Measurements from ENCODE around the gene STK38L. TPM values are rescaled to one million over a fixed set of nuclear protein-coding genes. Genes with fewer than 3 reads are reported as not detected.

Gene STK38L
- total RNA-seq, 1 donor from 2014 or later, result 36.0 TPM

DNA sequence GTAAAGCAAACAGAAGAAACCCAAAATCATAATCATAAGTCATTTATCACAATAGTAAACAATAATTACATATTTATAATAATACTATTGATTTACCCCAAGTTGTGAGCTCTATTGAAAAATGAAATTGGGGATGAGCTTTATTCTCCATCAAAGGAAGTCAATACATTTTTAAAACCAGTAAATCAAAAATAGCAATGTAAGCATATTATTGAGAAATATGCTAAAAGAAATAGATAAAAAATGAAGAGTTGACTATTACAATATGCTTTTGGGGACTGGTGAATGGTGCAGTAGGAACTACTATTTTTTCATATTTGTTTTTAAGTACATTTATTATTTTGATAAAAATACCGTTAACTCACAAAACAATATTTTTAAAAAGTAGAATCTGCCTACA, 31.2 kb upstream of the STK38L start:
- H3K4me1 ChIP-seq, result no peaks in the 10 kb centered on the region
- ATAC-seq (no peak), DNase-seq (no peak)
- H3K9me3 ChIP-seq, result no peaks in the 10 kb centered on the region
- TF ChIP-seq, protein P1, sequence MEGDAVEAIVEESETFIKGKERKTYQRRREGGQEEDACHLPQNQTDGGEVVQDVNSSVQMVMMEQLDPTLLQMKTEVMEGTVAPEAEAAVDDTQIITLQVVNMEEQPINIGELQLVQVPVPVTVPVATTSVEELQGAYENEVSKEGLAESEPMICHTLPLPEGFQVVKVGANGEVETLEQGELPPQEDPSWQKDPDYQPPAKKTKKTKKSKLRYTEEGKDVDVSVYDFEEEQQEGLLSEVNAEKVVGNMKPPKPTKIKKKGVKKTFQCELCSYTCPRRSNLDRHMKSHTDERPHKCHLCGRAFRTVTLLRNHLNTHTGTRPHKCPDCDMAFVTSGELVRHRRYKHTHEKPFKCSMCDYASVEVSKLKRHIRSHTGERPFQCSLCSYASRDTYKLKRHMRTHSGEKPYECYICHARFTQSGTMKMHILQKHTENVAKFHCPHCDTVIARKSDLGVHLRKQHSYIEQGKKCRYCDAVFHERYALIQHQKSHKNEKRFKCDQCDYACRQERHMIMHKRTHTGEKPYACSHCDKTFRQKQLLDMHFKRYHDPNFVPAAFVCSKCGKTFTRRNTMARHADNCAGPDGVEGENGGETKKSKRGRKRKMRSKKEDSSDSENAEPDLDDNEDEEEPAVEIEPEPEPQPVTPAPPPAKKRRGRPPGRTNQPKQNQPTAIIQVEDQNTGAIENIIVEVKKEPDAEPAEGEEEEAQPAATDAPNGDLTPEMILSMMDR (IDR thresholded peaks at IDR 0.05), result no peak
- no peak overlapping the region for H3K27ac ChIP-seq
- intact Hi-C loops (cut with DNase I), result no loop called here
- no peaks in the 10 kb centered on the region for H3K27me3 ChIP-seq
- no peak overlapping the region for H3K4me3 ChIP-seq
- H3K36me3 ChIP-seq, result no peaks in the 10 kb centered on the region

DNA sequence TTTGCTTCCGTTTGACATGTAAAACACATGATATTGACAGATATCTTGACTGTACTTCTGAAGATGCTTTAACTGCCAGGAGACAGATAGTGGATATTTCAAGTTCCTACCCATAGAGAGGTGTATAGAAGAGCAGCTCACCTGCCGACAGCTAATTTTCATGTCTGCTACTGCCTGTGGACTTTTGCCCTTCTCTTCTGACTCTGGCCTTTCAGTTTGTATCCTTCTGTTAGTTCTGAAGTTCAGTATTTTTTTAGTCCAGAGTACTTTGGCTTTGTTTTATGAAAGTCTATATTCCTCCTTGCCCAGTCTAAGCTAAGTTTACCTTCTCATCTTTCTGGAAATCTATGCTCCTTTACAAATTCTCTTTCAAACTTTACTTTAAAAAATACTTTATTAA, 30.8 kb upstream of the STK38L start:
- no peaks in the 10 kb centered on the region for H3K9me3 ChIP-seq
- no peaks in the 10 kb centered on the region for H3K36me3 ChIP-seq
- no peak for DNase-seq
- H3K4me1 ChIP-seq, result no peaks in the 10 kb centered on the region
- no peak overlapping the region for H3K27ac ChIP-seq
- TF ChIP-seq, protein P1 (IDR thresholded peaks at IDR 0.05), result no peak
- ATAC-seq, result no peak
- intact Hi-C loops (cut with DNase I), result no loop called here
- H3K4me3 ChIP-seq, result no peak overlapping the region
- H3K27me3 ChIP-seq, result no peaks in the 10 kb centered on the region

DNA sequence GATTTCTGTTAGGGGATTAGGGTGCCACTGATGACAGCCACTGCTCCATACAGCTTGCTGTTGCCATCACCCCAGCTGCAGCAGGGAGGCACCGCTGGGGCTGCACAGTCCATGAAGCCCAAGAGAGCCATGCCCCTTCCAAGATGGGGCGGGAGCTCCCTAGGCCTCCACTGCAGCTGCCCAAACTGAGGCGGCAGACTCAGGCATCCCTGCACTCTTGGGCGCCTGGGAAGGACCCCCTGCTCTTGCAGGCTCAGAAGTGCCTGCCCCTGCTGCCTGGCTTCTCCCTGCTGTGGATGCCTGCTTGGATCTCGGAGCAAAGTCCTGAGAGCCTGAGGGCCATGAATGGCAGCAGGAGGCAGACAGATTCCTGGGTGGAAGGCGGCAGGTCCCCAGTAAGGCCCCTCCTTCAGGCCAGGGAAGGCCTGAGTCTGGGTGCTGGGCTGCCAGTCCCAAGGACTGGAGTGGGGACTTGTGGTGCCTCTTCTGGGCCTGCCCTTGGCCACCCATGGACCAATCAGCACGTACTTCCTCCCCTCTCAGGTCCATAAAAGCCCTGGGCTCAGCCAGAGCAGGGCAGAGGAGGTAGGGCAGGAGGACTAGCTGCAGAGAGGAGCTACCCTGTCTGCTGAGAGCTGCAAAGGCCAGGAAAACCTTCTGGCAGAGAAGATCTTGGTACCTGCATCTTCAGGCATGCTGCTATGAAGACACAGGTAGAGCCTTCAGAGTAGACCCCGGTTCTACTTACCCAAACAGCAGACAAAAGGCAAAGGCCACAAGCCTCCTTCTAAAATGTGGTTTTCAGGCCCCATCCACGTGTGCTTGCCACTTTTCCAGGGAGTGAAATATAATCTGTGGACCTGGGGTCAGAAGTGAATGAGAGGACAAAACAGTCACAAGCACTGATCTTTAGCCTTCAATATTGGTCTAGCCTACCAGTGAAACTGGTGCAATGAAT, 30.0 kb upstream of the STK38L start:
- no peak for DNase-seq
- H3K27ac ChIP-seq, result no peak overlapping the region
- no peaks in the 10 kb centered on the region for H3K36me3 ChIP-seq
- intact Hi-C loops (cut with DNase I), result no loop called here
- H3K9me3 ChIP-seq, result no peaks in the 10 kb centered on the region
- no peaks in the 10 kb centered on the region for H3K27me3 ChIP-seq
- TF ChIP-seq, protein P1 (IDR thresholded peaks at IDR 0.05), result no peak
- no peaks in the 10 kb centered on the region for H3K4me1 ChIP-seq
- no peak overlapping the region for H3K4me3 ChIP-seq
- ATAC-seq, result no peak

DNA sequence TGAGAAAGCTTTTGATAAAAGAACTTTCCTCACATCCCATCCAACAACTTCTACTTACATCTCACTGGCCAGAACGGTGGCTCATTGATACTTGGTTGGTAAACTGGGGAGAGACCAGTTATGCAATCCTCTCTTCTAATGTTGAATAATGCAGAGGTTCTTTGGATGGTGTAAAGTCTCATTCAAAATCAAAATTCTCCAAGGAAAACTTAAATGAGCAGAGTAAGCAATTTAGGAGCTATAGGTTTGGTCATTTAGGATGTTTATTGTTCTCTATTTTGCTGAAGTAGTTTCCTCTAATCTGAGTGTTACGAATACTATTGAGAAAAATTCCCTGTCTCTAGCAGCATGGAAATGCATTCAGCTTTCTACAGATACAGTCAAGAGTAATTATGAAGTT, 26.5 kb upstream of the STK38L start:
- Histone ChIP-seq H3K4me3 (no peak overlapping the region), H3K27me3 (no peaks in the 10 kb centered on the region), H3K4me1 (no peaks in the 10 kb centered on the region), H3K27ac (no peak overlapping the region), H3K36me3 (no peaks in the 10 kb centered on the region), H3K9me3 (no peaks in the 10 kb centered on the region)
- ATAC-seq, result no peak
- intact Hi-C loops (cut with DNase I), result no loop called here
- TF ChIP-seq, protein P1 (IDR thresholded peaks at IDR 0.05), result no peak
- no peak for DNase-seq

DNA sequence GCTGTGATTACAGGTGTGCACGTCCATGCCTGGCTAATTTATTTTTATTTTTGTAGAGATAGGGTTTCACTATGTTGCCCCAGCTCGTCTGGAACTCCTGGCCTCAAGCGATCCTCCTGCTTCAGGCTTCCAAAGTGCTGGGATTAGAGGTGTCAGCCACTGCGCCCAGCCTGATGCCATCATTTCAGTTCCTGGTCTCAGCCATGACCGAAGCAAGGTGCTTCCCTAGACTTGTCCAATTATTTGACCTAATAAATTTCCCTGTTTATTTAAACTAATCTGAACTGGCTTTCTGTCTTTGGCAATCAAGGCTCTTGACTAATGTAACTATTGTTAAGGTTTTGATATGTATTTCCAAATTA, 24.4 kb upstream of the STK38L start:
- DNase-seq, result no peak
- Histone ChIP-seq H3K36me3 (no peaks in the 10 kb centered on the region), H3K27ac (no peak overlapping the region), H3K4me3 (no peak overlapping the region), H3K9me3 (no peaks in the 10 kb centered on the region), H3K4me1 (no peaks in the 10 kb centered on the region), H3K27me3 (no peaks in the 10 kb centered on the region)
- ATAC-seq, result no peak
- intact Hi-C loops (cut with DNase I), result no loop called here
- TF ChIP-seq, protein P1 (IDR thresholded peaks at IDR 0.05), result no peak

All from upper lobe of right lung (tissue), 1 donor.